Measurements from ENCODE around the gene TMEM109. TPM values are rescaled to one million over a fixed set of nuclear protein-coding genes. Genes with fewer than 3 reads are reported as not detected.

TMEM109 gene
- total RNA-seq, 4 donors from 2014 or later: 61.9 to 105 (median 96.0) TPM

DNA sequence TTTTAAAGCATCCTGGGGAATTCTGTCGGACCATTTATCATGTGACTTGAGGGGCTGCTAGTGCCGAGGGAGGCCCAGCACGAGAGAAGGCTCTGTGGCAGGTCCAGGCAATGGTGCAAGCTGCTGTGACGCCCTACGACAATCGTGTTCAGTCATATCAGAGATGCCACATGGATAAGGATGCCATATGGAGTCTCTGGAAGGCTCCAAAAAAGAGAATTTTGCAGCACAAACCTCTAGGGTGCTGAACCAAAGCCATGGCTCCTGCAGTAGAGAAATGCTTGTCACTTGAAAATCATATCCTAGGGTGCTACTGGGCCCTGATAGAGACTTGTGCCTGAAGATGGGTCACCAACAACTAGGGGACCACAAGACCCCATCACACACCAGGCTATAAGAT lies 50.8 kb downstream of the TMEM109 start:
- intact Hi-C loops (cut with DNase I): no loop called here
- Histone ChIP-seq H3K4me3 (replicated peaks in 1 of 3) (no peak overlapping the region), H3K27ac (no peak overlapping the region), H3K4me1 (no peaks in the 10 kb centered on the region), H3K27me3 (no peaks in the 10 kb centered on the region), H3K36me3 (no peaks in the 10 kb centered on the region), H3K9me3 (no peaks in the 10 kb centered on the region)
- no peak for TF ChIP-seq POLR2A (IDR thresholded peaks at IDR 0.05)
- TF ChIP-seq, protein P1, sequence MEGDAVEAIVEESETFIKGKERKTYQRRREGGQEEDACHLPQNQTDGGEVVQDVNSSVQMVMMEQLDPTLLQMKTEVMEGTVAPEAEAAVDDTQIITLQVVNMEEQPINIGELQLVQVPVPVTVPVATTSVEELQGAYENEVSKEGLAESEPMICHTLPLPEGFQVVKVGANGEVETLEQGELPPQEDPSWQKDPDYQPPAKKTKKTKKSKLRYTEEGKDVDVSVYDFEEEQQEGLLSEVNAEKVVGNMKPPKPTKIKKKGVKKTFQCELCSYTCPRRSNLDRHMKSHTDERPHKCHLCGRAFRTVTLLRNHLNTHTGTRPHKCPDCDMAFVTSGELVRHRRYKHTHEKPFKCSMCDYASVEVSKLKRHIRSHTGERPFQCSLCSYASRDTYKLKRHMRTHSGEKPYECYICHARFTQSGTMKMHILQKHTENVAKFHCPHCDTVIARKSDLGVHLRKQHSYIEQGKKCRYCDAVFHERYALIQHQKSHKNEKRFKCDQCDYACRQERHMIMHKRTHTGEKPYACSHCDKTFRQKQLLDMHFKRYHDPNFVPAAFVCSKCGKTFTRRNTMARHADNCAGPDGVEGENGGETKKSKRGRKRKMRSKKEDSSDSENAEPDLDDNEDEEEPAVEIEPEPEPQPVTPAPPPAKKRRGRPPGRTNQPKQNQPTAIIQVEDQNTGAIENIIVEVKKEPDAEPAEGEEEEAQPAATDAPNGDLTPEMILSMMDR (IDR thresholded peaks at IDR 0.05): no peak
- DNase-seq: no peak
- 87 to 88% methylated on average over 6 of the region's 6 CpGs for WGBS, 2 donors

DNA sequence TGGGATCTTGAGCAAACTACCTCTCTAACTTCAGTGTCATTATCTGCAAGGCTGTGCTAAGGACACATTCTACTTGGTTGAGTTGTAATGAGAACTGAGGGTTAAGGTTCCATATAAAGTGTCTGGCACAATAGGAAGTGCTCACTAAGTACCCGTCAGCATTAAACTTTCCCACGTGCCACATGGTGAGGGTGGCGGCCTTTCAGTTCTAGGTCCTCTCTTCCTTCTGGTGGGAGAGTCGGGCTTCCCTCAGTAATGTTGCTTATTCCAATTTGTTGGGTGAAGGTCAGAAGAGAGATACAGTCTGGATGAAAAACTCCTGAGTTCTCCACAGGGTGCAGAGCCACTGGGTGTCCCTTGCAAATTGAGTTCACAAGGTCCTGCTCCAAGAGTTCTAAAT lies 52.9 kb downstream of the TMEM109 start:
- no peaks in the 10 kb centered on the region for H3K9me3 ChIP-seq
- H3K4me3 ChIP-seq (replicated peaks in 1 of 3): no peak overlapping the region
- H3K36me3 ChIP-seq: no peaks in the 10 kb centered on the region
- TF ChIP-seq, protein P1 (IDR thresholded peaks at IDR 0.05): no peak
- TF ChIP-seq POLR2A (IDR thresholded peaks at IDR 0.05): no peak
- no peak overlapping the region for H3K27ac ChIP-seq
- intact Hi-C loops (cut with DNase I): no loop called here
- H3K4me1 ChIP-seq: no peaks in the 10 kb centered on the region
- 90 to 91% methylated on average over 4 of the region's 4 CpGs for WGBS, 2 donors
- no peak for DNase-seq
- H3K27me3 ChIP-seq: no peaks in the 10 kb centered on the region

DNA sequence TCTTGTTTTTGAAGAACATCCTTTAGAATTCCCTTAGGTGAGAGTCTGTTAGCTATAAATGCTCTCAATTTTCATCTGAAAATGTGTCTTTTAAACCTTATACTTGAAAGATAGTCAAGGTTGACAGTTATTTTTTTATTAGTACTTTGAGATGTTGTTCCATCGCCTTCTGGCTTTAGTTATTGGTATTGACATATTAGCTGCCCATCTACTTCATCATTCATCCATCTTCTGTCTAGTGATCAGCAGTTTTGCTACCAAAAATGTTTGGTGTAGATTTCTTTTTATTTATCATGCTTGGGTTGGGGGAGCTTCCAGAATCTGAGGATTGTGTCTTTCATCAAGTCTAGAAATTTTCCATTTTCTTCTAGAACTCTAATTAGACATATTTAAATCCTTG lies 54.3 kb downstream of the TMEM109 start:
- H3K27ac ChIP-seq: no peak overlapping the region
- TF ChIP-seq, protein P1 (IDR thresholded peaks at IDR 0.05): no peak
- intact Hi-C loops (cut with DNase I): no loop called here
- H3K27me3 ChIP-seq: no peaks in the 10 kb centered on the region
- H3K4me1 ChIP-seq: no peaks in the 10 kb centered on the region
- WGBS, 2 donors: 40 to 96% methylated on average over 1 of the region's 1 CpG
- H3K36me3 ChIP-seq: no peaks in the 10 kb centered on the region
- no peaks in the 10 kb centered on the region for H3K9me3 ChIP-seq
- no peak overlapping the region for H3K4me3 ChIP-seq (replicated peaks in 1 of 3)
- no peak for DNase-seq

DNA sequence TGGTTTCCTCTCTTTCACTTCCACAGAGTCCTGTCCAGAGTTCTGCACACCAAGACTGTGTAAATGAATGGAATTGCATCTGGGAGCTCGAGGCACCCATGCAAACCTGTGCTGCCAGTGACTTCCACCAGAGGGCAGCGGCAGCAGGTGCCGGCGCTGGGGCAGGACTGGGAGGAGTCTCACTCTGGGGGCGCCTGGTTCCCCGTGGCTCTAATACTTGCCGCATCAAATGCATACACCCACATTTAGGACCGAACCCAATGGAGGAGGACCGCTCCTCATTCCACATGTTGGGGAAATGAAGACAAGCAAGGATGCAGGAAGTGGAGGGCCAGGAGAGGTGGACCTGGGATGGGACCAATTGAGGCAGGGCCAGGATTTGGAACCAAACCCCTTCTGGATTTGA lies 56.4 kb downstream of the TMEM109 start:
- Histone ChIP-seq H3K27me3 (no peaks in the 10 kb centered on the region), H3K9me3 (no peaks in the 10 kb centered on the region), H3K4me1 (no peaks in the 10 kb centered on the region), H3K36me3 (no peaks in the 10 kb centered on the region), H3K27ac (no peak overlapping the region), H3K4me3 (replicated peaks in 1 of 3) (no peak overlapping the region)
- WGBS, 2 donors: 13 to 20% methylated on average over 9 of the region's 9 CpGs
- intact Hi-C loops (cut with DNase I): loop anchor here (2.0 kb wide), 1 partner anchor 216 kb away; no protein-coding TSS in a partner anchor
- DNase-seq: peak; percentile 49 to 61
- TF ChIP-seq POLR2A (IDR thresholded peaks at IDR 0.05): no peak
- TF ChIP-seq, protein P1 (IDR thresholded peaks at IDR 0.05): peak; percentile 62 to 88 (median 74)

DNA sequence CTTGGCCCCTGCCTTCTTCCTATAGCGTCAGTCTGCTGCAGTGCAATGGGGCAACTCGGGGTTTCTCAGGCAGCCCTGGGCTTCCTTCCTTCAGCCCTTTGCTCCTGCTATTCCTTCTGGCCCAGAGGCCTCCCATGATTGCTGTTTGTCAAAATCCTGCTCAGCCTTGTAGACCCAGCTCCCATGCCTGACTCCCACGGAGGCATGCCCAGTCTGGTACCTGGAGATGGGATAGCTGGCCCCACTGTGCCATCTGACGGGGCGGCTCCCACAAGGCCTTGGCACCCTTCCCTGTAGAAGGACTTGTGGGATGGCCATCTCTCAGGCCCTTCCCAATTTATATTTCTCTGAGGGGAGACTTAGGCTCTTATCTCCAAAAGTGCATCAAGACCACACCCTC lies 56.9 kb downstream of the TMEM109 start:
- Histone ChIP-seq H3K4me3 (replicated peaks in 1 of 3) (no peak overlapping the region), H3K27ac (no peak overlapping the region), H3K36me3 (no peaks in the 10 kb centered on the region), H3K27me3 (no peaks in the 10 kb centered on the region), H3K9me3 (no peaks in the 10 kb centered on the region), H3K4me1 (no peaks in the 10 kb centered on the region)
- no peak for TF ChIP-seq POLR2A (IDR thresholded peaks at IDR 0.05)
- TF ChIP-seq, protein P1 (IDR thresholded peaks at IDR 0.05): no peak
- 76 to 84% methylated on average over 2 to 5 of the region's 5 CpGs for WGBS, 2 donors
- intact Hi-C loops (cut with DNase I): loop anchor here (2.0 kb wide), 1 partner anchor 216 kb away; no protein-coding TSS in a partner anchor
- DNase-seq: no peak

Data from thyroid gland (tissue), 4 donors.